Adrenal gland (tissue), 5 donors: ENCODE results near the gene KBTBD6.

ENCODE experiments used
- CTCF ChIP-seq, 6 experiments: fragments of 450-650 bp in 4 of 6; fragments of 200-600 bp in 2 of 6; sonication (generic) in 1 of 6; IDR thresholded peaks; 1 replicate in 5 of 6; 2 replicates in 1 of 6; pipeline versions ENCODE4 v1.5.1 to v1.8.0; 2016 to 2021; ENCODE audit warnings: antibody characterized with exemption in 6 of 6, mild to moderate bottlenecking in 2 of 6, moderate library complexity in 1 of 6
- POLR2A ChIP-seq, 2 donors: fragments of 450-650 bp; IDR thresholded peaks; one replicate each; pipeline ENCODE4 v1.6.1; 2017; ENCODE audit warnings: antibody characterized with exemption in 2 of 2, mild to moderate bottlenecking in 2 of 2, moderate library complexity in 1 of 2
- donor health status: DM: no; HTN: no; CAD: no.

- TF ChIP-seq CTCF (IDR thresholded peaks at IDR 0.05): no peak
- TF ChIP-seq POLR2A (IDR thresholded peaks at IDR 0.05): no peak
Measured at GRCh38 chr13:41154042-41154441, 21.4 kb upstream of the KBTBD6 start.
